Activated CD4-positive, alpha-beta T cell treated with anti-CD3 and anti-CD28 coated beads, Interleukin-2, amount 50 U/mL, for 16 hours (primary cell): Measurements from ENCODE around the gene ATP5MC3.
A peak's percentile ranks its signal among the peaks of the same experiment; 100 is the strongest.
"Not testable (repeated sequence)": the region's sequence is repeated elsewhere in the genome, so short reads cannot be mapped to it uniquely, and the experiment has no call there.

Source experiments
- DNase-seq: peaks from one replicate; pipeline ENCODE4 v3.0.0-alpha.2; 2020

ATP5MC3 gene

DNA sequence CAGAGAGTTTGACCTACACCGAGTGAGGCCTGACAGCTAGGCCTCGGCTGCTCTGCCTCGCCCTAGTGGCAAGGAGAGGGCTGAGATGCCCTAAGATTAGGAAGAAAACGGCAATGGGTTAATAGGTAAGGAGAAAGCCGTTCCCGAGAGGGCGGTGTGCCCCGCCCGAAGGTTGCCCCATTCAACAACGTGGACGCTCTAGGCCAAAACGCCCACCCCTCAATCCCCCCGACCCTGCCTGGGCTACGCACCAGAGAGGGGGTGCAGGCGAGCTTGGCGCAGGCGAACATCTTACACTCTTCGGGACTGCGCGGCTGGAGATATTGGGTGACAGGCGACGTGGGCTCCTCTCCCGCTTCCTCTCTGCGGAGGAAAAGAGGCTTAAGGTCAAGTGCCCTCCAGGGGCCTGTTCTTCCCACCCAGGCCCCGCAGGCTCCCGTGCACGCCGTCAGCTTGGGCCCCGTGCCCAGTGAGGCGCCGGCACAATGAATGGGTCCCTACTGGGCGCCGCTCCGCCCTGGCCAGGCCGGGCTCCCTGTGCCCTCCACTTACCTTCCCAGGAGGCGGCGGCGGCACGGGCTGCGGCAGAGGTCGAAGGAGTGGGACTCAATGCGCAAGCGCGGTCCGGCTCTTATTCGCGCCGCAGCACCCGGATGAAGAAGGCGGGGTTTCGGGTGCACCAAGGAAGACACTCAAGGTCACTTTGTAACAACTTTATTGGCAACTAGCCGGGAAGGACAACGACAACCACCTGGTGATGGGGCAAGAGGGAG, at the start of gene ATP5MC3:
Gene ATP5MC3, minus strand, starts transcription at position 607 of the 773 bp plus-strand sequence. Its CDS starts 317 bp downstream, at position 290.
- DNase-seq = peak; percentile 97

DNA sequence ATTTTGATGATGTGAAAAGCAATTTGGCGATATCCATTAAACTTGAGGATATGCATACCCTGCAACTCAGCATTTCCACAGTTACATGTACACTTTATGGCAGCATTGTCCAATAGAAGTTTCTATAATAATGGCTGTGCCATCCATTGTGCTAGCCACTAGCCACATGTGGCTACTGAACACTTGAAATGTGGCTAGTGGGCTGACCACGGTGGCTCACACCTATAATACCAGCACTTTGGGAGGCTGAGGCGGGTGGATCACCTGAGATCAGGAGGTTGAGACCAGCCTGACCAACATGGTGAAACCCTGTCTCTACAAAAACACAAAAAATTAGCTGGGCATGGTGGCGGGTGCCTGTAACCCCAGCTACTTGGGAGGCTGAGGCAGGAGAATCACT, 47.1 kb upstream of the ATP5MC3 start:
- not testable (repeated sequence) for DNase-seq

DNA sequence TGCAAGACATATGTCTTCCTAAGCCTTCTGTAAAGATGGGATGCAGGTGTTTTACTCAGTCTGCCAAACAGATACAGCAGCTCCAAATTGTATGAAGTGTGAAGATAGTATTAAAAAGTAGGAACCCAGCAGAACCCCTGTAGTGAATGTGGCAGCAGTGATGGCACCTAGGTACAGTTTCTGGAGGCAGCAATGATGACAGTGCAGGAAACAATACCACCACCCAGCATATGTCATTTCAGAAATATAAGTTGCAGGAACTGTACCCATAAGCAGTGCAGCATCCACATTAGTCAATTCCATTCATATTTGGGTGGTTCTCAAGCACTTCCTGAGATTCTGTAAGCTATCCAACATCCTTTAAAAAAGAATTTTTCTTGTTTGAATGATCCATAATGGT, 46.7 kb upstream of the ATP5MC3 start:
- peak; percentile 29 for DNase-seq

DNA sequence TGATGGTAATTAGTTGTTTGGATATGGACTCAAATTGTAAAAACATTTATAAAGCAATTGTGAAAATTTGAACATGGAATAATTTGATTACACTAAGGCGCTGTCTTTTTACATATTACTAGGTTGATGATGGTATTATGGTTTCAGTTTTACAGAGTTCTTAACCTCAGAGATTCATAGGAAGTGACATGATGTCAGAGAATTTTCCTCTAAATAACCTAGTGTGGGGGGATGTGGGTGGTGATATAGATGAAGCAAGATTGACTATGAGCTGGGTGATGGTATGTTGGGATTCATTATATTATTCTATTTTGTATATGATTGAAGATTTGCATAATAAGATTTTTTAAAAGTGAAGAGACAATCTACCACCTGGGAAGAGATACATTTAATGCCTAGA, 45.9 kb upstream of the ATP5MC3 start:
- DNase-seq = peak; percentile 70

DNA sequence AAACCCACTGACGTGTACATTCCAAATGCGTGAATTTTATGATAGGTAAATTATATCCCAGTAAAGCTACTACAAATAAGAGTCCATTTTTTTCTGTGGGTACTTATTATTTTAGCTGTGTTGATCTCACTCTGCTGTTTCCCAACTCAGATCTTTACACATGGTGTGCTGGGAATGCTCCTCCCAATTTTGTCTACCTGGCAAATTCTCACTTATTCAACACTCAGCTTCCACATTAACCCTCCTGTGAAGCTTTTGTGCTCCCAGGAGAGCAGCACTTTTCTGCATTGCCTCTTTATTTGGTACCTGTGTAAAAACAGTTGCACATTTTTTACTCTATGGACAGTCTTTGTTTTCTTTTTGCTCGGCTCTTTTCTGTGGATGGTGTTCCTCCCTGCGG, 38.6 kb upstream of the ATP5MC3 start:
- no peak for DNase-seq

DNA sequence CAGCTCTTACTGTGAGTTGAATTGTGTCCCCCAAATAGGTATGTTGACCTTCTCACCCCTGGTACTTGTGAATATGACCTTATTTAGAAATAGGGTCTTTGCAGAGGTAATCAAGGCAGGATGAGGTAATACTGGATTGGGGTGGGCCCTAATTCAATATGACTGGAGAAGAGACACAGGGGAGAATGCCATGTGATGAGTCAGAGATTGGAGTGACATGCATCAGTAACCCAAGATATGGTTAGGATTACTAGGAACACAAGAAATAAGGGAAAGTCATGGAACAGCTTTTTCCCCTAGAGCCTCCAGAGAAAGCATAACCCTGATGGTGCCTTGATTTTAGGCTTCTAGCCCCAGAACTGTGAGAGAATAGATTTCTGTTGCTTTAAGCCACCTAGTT, 37.0 kb upstream of the ATP5MC3 start:
- DNase-seq = no peak

DNA sequence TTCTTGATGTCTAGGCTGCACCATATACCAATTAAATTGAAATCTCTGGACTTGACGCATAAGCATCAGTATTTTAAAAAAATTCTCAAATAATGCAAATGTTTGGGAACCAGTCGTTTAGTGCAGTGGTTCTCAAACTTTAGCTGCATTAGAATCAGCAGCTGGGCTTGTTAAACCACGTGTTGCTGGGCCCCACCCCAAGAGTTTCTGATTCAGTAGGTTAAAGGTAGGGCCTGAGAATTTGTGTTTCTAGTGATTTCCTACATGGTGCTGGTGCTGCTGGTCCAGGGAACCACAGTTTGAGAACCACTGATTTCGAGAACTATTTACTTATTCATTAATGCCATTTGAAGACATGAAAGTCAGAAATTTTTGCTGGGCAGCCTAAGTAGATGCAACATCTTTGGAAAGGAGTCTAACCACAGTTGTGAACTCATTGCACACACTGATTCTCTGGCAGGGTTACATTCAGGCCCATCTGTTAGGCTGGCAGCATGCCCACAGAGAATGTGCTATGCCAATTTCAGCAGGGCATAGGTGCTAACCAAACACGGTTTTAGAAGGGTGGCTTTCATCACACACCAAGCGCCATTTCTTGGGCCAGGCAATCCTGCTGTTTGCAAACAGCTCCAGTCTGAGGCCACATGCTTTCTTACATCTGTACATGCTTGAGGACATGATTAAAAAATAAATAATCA, 26.4 kb upstream of the ATP5MC3 start:
- DNase-seq = no peak

DNA sequence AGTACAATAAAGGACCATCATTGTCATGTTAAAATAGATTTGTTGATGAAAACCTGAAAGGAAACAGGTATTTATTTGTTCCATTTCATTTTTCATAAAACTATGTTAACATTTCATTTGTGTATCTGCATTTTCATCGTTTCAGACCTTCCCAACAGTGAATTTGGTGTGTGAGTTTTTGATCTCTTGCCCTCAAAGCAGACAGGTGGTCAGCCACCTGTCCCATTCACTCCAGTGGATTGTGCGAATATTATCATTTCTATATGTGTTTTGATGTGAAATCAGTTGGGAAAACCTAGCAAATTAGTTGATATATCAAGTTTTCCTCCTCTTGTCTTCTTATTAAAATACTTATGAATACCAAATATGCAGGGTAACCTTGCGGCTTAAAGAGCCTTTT, 25.4 kb upstream of the ATP5MC3 start:
- DNase-seq = no peak

DNA sequence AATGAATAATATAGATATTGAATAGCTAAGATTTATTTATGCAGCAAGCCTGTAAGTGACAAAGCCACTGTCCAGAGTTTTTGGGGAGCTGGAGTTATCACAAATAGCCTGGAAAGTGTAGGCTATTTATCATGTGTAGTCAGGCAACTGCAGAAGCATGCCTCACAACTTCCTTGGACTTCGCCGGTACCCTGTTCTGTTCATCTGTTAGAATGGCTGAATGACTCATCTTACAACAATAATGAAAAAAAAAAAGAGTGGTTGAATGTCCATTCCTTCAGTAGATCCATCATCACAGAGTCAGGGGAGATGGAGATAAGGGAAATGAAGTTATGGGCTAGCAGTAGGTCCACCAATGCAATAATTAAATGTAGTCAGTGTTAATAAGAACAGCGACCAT, 24.0 kb upstream of the ATP5MC3 start:
- DNase-seq = no peak

DNA sequence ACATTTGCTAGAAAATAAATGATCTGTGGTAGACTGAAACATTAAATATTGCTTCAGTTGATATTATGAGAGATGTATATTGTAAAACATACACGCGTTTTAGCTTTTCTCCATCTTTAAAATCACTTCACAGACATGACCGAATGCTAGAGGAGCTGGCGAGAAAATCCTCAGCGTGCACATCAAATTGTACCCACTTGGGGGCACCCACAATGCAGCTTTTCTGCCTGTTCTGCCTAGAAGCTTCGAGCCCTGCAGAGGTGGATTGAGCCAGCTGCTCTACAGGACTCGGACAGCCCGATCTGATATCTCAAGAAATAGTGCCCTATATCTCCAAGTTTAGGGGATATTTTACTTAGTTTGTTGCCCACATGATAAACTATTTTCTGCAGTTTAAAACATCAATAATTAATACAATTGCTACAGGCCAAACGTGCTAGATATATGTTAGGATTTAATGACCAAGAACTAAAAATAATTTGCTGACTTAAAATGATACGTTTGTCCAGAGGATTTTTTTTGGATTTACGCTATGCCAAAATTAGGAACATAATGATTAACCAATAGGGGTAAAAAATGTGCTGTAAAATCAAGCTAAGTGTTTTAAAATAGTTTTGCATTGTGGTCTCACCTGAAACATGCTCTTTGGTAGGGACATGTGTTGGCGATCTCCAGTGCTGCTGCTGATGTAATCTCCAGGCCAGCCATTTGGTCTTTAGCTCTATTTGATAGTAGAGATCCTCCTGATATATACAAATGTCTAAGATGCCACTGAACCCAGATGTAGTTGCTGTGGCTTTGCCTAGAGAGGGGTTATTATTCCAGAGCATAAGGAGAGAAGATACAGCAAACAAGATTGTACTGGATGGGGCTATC, 22.3 kb upstream of the ATP5MC3 start:
- peak; percentile 66 for DNase-seq

DNA sequence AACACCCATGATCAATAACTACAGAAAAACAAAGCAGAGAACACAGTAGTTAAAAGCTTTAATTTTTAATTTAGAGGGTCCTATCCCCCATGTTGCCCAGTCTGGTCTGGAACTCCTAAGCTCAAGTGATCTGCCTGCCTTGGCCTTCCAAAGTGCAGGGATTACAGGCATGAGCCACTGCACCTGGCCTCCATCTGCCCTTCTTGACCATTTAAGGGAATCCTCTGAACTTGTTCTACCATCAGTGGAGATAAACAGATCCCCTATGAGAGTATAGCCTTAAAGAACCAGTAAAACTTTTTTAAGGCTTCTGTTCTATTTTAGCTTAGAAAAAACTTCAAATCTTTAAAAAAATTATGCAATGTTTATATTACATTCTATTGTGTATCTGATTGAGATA, 13.5 kb upstream of the ATP5MC3 start:
- no peak for DNase-seq

DNA sequence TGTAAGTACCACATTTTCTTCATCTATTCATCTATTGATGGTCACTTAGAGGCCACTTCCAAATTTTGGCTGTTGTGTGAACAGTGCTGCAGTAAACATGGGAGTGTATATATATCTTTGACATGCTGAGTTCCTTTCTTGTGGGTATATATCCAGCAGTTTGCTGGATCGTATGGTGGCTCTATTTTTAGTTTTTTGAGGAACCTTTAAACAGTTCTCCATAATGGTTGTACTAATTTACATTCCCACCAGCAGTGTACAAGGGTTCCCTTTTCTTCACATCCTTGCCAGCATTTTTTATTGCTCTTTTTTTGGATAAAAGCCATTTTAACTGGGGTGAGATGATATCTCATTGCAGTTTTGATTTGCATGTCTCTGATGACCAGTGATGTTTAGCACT, 7.3 kb upstream of the ATP5MC3 start:
- no peak for DNase-seq

DNA sequence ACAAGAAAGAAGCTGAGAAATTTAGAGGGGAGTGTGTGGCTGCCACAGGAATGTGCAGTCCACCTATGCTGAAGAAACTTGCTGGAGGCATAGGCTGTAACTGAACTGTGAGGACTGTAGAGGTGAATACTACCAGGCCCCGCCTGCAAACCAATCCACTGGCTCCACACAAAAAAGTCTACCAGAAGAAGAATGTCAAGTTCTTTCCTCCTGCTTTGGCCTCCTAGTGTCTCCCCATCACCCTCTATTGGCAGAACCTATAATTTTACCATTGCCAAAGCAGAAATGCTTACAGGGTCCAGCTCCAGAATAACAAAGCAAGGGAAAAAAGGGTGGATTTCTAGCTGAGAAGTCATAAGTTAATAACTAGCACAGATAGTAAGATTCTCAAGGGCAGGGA, 5.9 kb upstream of the ATP5MC3 start:
- peak; percentile 26 for DNase-seq

DNA sequence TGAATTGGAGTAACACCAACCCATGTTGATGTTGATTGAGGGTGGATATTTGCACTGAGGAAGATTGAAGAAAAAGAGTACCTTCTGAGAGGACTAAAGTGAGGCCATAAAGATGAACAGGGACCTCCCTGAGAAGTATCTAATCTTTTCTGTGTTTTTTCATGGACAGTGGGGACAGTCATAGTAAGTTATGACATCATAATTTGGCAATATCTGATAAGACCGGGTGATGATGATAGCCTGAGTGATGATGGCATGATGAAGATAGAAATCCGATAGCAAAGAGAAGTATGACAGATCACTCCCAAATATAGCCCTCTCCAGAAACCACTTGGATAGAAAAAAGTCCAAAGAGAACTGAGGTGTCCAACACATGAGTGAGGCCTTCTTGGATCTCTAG, 2.2 kb upstream of the ATP5MC3 start:
- DNase-seq = no peak

DNA sequence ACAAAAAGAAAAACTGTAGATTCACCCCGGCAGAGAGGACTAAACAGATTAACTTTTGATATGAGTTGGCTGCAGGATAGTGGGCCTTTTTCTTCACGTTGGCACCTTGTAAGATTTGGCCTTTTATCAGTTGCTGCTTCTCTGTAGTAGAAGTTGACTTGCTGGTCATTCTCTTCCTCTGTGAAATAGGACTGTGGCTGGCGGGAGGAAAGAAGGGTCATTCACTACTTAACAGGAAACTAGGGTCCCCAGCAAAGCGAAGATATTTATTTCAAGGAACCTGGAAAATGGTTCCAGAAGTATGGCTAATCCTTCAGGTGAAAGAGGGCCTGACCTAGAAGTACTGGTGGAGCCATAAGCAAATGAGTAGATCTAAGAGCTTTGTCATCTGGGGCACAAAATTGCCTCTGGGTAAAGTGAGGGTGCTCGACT, 383 bp upstream of the ATP5MC3 start:
- no peak for DNase-seq

DNA sequence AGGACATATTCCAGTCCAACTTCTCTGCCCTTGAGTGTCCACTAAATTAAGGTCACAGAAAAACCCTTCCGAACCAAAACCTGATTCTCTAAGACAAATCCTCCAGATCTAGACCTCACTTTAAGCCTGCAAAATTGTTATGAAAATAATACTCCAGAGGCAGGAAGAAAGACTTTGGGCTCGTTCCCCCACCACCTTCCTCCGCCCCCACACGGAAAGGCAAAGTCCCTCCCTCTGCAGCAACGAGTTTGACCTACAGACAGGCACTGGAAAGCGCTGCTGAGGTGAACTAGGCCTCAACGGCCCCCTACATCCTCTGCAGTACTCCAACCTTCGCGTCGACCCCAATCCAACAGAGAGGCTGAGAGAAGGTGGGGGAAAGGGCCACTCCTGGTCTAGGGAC, 808 bp downstream of the ATP5MC3 start:
- DNase-seq = peak; percentile 65

DNA sequence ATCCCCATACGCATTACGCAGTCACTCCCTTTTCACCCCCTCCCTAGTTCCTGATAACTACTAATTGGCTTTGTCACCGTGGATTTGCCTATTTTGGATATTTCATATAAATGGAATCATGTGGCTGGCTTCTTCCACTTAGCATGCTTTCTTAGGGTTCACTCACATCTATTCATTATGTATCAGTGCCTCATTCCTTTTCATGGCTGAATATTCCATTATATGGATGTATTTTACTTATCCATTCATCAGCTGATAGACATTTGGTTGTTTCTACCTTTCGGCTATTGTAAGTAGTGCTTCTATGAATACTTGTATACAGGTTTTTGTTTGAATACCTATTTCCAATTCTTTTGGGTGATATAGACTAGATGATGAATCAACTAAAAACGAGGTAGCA, 4.9 kb downstream of the ATP5MC3 start:
- no peak for DNase-seq

DNA sequence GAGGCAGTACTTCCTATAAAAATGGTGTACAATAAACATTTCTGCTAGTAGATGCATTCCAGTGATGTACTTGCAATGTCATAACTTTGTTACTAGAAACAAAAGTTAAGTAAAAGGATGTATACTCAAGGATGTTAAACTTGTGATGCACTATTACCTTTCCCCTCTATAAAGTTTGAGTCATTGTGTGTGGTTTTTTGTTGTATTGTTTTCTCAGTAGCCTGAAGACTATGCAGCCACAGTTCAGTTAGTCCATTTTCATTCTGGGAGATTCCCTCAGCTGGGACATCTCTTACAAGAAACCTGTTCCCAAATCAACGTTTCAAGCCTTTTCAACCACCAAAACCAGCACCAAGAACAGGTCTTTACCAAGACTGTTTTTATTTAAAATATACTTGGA, 5.6 kb downstream of the ATP5MC3 start:
- no peak for DNase-seq

DNA sequence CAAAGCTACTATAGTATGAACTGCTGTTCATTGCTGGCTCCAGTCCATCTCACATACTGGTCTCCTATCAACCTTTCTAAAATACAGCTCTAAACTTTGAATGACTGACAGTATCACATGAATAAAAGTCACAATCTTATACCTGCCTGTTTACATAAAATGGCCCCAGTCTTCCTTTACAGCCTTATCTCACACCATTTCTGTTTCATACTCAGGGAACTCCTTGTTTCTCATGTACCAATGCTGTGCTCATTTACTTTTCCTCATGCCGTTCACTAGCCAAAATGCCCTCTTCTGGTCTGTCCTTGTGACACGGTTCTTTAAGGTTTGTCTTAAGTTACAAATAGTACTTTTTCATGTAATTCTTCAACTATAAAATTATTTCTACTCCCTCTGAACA, 6.2 kb downstream of the ATP5MC3 start:
- no peak for DNase-seq

DNA sequence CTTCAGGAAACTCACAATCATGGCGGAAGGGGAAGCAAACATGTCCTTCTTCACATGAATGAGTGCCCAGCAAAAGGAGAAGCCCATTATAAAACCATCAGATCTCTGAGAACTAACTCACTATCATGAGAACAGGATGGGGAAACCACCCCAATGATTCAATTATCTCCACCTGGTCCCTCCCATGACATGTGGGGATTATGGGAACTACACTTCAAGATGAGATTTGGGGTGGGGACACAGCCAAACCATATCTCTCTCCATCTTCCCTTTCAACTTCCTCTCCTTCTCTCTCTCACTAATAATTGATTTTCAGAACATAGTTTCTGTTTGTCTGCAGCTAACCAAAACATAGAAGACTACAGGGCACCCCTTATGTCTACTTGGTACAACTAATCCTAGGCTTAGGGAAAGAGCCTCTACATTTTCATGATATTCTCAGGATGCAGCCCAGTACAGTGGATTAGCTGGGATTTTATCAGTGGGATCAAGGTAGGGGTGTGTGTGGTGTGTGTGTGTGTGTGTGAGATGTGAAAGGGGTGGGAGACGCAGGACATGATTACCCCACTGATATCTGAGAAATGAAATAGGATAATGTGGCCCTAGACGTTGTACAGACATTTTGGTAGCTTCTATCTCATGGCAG, 10.7 kb downstream of the ATP5MC3 start:
- no peak for DNase-seq

DNA sequence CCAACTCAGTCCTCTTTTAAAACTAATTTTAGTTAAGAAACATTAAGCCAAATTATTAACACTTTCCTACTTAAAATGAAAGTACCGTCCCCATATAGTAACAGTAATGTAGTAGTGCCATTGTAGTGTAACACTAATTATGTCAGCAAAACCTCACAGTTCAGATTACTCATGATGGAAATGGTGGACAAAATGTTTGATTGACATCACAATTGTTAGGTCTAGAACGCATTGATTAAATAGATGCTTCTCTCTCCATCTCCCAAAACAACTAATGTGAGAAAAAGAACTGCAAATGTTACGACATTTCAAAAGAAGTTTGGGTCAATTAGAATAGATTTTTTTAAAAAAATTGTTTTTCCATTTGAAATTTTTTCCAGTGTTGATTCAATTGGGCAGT, 12.3 kb downstream of the ATP5MC3 start:
- DNase-seq = peak; percentile 24

DNA sequence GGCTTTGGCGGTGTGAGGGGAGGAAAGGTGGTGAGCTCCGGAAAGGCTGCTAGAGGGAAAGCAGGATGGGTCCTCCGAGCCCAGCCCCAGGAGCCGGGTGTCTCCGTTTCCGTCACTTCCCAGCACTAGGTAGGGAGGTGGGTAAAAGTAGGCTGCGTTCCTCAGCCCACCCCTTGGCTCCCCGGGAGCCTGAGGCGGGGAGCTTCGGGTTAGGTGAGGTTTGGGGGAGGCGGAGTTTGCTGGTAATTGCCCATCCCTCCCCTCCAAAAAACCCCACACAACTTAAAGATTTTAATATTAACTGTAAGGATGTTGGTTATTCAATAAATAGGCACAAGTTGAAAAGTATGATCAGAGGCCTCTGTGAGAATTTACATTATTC, 13.0 kb downstream of the ATP5MC3 start:
- no peak for DNase-seq
